ENCODE results near the gene ITGB3. TPM values are rescaled to one million over a fixed set of nuclear protein-coding genes. Genes with fewer than 3 reads are reported as not detected.
A peak's percentile ranks its signal among the peaks of the same experiment; 100 is the strongest.

Gene ITGB3
- total and polyA plus RNA-seq, 9 of the 15 experiments (the other 6 are each of a cell fraction or from before 2014, with no cell fraction given), result 0.08 to 2.6 (median 0.62) TPM; not detected in 1

GRCh38 chr17:47218896-47219430 is 34.7 kb upstream of the ITGB3 start (continued):
- TF ChIP-seq ZNF449 (CRISPR knock-in tag; IDR thresholded peaks at IDR 0.05) (no peak), HOXB6 (CRISPR knock-in tag; IDR thresholded peaks at IDR 0.05; ENCODE audit: borderline replicate concordance) (no peak), FOXM1 (IDR thresholded peaks at IDR 0.05; ENCODE audit: low read depth) (peak; percentile 77), FOXM1 (CRISPR knock-in tag; IDR thresholded peaks at IDR 0.05; ENCODE audit: low read depth) (no peak), ZBTB1 (CRISPR knock-in tag; IDR thresholded peaks at IDR 0.05; ENCODE audit: borderline replicate concordance, low read depth) (no peak), NFE2 (IDR thresholded peaks at IDR 0.05; ENCODE audit: low read depth) (no peak), IRF1 (CRISPR knock-in tag; IDR thresholded peaks at IDR 0.05; ENCODE audit: borderline replicate concordance) (no peak), ZNF324 (CRISPR knock-in tag; IDR thresholded peaks at IDR 0.05) (no peak), ELK1 (CRISPR knock-in tag; IDR thresholded peaks at IDR 0.05) (no peak), ZNF445 (CRISPR knock-in tag; IDR thresholded peaks at IDR 0.05; ENCODE audit: low read depth) (no peak), NKRF (IDR thresholded peaks at IDR 0.05; ENCODE audit: borderline replicate concordance) (no peak), ATF2 (CRISPR knock-in tag; IDR thresholded peaks at IDR 0.05) (no peak), NR3C1 (CRISPR knock-in tag; IDR thresholded peaks at IDR 0.05) (no peak), ZKSCAN8 (CRISPR knock-in tag; IDR thresholded peaks at IDR 0.05) (no peak), NR0B1 (IDR thresholded peaks at IDR 0.05; ENCODE audit: partially characterized antibody) (no peak)
